HG03196 (cell line): ENCODE data around the gene F7.

Experiments used
- ATAC-seq: cut with Tn5 transposase; IDR thresholded peaks from one replicate; pipeline ENCODE4 v1.9.1; 2021; ENCODE audit not compliant: unreplicated experiment

F7 gene

DNA sequence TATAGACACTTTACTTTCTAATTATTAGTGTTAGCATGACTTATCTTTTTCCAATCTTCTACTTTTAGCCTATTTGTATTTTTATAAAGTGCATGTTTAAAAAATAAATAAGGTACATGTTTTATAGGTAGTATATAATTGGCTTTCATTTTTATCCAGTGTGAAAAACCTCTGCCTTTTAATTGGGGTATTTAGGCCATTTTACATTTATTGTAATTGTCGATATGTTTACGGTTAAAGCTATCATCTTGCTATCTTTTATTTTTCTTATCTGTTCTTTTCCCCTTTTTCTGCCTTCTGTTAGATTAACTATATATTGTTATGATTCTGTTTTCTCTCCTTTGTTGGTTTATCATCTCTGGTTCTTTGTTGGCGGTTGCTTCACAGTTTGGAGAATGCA, 62.0 kb downstream of the F7 start:
- ATAC-seq: no peak

DNA sequence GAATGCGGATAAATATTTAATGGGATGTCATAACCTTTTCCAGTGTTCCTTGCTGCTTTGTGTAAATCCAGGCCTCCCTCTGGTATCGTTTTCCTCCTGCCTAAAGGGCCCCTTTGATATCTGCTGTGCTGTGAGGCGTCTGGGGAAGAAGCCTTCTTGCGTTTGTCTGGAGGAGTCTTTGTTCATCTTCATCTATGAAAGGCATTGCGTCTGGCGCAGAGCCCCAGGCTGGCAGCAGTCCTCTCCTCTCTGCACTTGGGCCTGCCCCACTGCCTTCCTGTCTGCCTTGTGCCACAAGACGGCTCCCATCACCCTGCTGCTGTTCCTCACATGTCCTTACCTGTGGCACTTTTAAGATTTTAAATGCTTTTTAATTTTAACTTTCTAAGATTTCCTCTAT, 62.6 kb downstream of the F7 start:
- ATAC-seq: no peak

DNA sequence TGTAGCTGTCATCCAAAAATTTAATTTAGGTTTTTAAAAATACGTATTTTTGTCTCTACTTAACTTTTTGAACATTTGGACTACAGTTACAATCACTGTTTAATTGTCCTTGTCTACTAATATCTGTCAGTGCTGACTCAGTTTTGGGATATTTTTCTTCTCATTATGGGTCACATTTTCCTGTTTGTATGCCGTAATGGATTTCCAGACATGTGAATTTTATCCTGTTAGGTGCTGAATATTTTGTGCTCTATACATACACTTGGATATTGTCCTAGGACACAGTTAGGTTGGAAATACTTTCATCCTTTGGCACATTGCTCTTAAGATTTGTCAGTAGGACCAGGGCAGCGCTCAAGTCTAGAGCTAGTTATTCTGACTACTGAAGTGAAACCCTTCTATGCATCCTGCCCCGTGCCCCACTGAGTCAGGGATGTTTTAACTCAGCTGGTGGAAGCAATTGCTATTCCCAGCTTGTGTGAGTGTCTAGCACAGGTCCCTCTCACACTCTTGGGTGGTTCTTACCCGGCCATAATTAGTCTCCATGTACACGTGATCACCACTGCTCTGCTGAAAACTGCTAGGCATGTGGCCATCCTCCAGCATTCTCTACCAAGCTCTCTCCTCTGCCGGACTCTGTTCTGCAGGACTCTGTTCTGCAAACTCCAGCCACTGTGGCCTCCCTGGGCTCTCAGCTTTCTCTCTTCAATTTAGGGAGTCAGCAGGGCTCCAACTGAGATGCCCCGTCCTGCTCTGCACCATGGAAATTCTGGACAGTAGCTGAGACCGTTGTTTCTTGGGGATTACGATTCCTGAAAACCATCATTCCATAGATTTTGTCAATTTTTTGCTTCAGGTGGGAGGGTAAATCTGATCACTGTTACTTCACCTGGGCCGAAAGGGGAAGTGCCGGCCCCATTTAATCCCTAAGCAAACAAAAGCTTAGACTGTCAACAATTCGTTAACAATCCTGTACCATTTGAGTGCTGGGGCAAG, 64.0 kb downstream of the F7 start:
- ATAC-seq: no peak
